Effector memory CD4-positive, alpha-beta T cell (primary cell): ENCODE measurements around the gene SH3RF3.
"Not testable (repeated sequence)": the region's sequence is repeated elsewhere in the genome, so short reads cannot be mapped to it uniquely, and the experiment has no call there.

Experiments used
- DNase-seq, 3 donors: peaks; one replicate each; pipeline ENCODE4 v3.0.0-alpha.2; 2020
- H3K27ac ChIP-seq: 2 replicates; pipeline ENCODE4 v1.7.0; 2013; ENCODE audit warnings: mild to moderate bottlenecking, low read length, moderate library complexity; ENCODE audit not compliant: insufficient read depth, poor library complexity, severe bottlenecking
- H3K27me3 ChIP-seq: replicated peaks from 2 replicates; pipeline ENCODE4 v1.7.0; 2013; ENCODE audit warnings: mild to moderate bottlenecking, low read length; ENCODE audit not compliant: insufficient read depth, control insufficient read depth, poor library complexity, severe bottlenecking
- H3K36me3 ChIP-seq: 2 replicates; pipeline ENCODE4 v1.7.0; 2013; ENCODE audit warnings: mild to moderate bottlenecking, low read length, moderate library complexity; ENCODE audit not compliant: control insufficient read depth, insufficient read depth
- H3K4me1 ChIP-seq: 2 replicates; pipeline ENCODE4 v1.7.0; 2013; ENCODE audit warnings: low read length, mild to moderate bottlenecking; ENCODE audit not compliant: control insufficient read depth, insufficient read depth, poor library complexity, severe bottlenecking
- H3K4me3 ChIP-seq: 2 replicates; pipeline ENCODE4 v1.7.0; 2013; ENCODE audit warnings: low read length, low read depth, mild to moderate bottlenecking; ENCODE audit not compliant: insufficient read depth, poor library complexity, severe bottlenecking
- H3K9me3 ChIP-seq: 2 replicates; pipeline ENCODE4 v1.7.0; 2013; ENCODE audit warnings: mild to moderate bottlenecking, low read length, moderate library complexity; ENCODE audit not compliant: control insufficient read depth

The SH3RF3 gene

GRCh38 chr2:109117181-109117580, 11.8 kb upstream of the SH3RF3 start:
- H3K9me3 ChIP-seq, DNase-seq, H3K4me3 ChIP-seq, H3K4me1 ChIP-seq, H3K36me3 ChIP-seq, H3K27ac ChIP-seq, H3K27me3 ChIP-seq: not testable (repeated sequence)

- Histone ChIP-seq H3K36me3 (no peaks in the 10 kb centered on the region), H3K9me3 (no peaks in the 10 kb centered on the region), H3K27ac (no peak overlapping the region), H3K4me3 (no peak overlapping the region), H3K4me1 (no peaks in the 10 kb centered on the region), H3K27me3 (no peaks in the 10 kb centered on the region)
- no peak for DNase-seq
Observed at GRCh38 chr2:109117780-109118179, 11.2 kb upstream of the SH3RF3 start.

- Histone ChIP-seq H3K27me3 (no peaks in the 10 kb centered on the region), H3K27ac (no peak overlapping the region), H3K9me3 (no peaks in the 10 kb centered on the region), H3K4me3 (no peak overlapping the region), H3K36me3 (no peaks in the 10 kb centered on the region), H3K4me1 (no peaks in the 10 kb centered on the region)
- no peak for DNase-seq
Observed at GRCh38 chr2:109118321-109118720, 10.7 kb upstream of the SH3RF3 start.

GRCh38 chr2:109120166-109120565, 8.8 kb upstream of the SH3RF3 start:
- H3K4me1 ChIP-seq: no peaks in the 10 kb centered on the region
- H3K36me3 ChIP-seq: no peaks in the 10 kb centered on the region
- H3K27ac ChIP-seq: no peak overlapping the region
- no peaks in the 10 kb centered on the region for H3K9me3 ChIP-seq
- H3K4me3 ChIP-seq: no peak overlapping the region
- H3K27me3 ChIP-seq: no peaks in the 10 kb centered on the region
- DNase-seq: no peak

GRCh38 chr2:109120686-109121085, 8.3 kb upstream of the SH3RF3 start:
- H3K27me3 ChIP-seq, H3K27ac ChIP-seq, DNase-seq, H3K4me3 ChIP-seq, H3K36me3 ChIP-seq, H3K4me1 ChIP-seq, H3K9me3 ChIP-seq: not testable (repeated sequence)

GRCh38 chr2:109123586-109124201, 5.3 kb upstream of the SH3RF3 start:
- peaks cover 5% of the 10 kb centered on the region for H3K4me1 ChIP-seq
- H3K9me3 ChIP-seq: no peaks in the 10 kb centered on the region
- no peak overlapping the region for H3K27ac ChIP-seq
- peaks cover 11% of the 10 kb centered on the region for H3K27me3 ChIP-seq
- H3K36me3 ChIP-seq: no peaks in the 10 kb centered on the region
- DNase-seq: no peak
- H3K4me3 ChIP-seq: no peak overlapping the region

GRCh38 chr2:109124982-109125592, 3.9 kb upstream of the SH3RF3 start:
- H3K36me3 ChIP-seq: no peaks in the 10 kb centered on the region
- peaks cover 11% of the 10 kb centered on the region for H3K4me1 ChIP-seq
- H3K4me3 ChIP-seq: no peak overlapping the region
- H3K9me3 ChIP-seq: no peaks in the 10 kb centered on the region
- H3K27ac ChIP-seq: no peak overlapping the region
- peaks cover 11% of the 10 kb centered on the region for H3K27me3 ChIP-seq
- DNase-seq: no peak

GRCh38 chr2:109125593-109126500, 3.2 kb upstream of the SH3RF3 start:
- Histone ChIP-seq H3K4me1 (peaks cover 11% of the 10 kb centered on the region), H3K9me3 (no peaks in the 10 kb centered on the region), H3K4me3 (no peak overlapping the region), H3K27me3 (peaks cover 18% of the 10 kb centered on the region), H3K36me3 (no peaks in the 10 kb centered on the region), H3K27ac (no peak overlapping the region)
- no peak for DNase-seq

- Histone ChIP-seq H3K36me3 (no peaks in the 10 kb centered on the region), H3K27me3 (peaks cover 18% of the 10 kb centered on the region), H3K4me1 (peaks cover 11% of the 10 kb centered on the region), H3K27ac (no peak overlapping the region), H3K4me3 (no peak overlapping the region), H3K9me3 (no peaks in the 10 kb centered on the region)
- no peak for DNase-seq
Observed at GRCh38 chr2:109126501-109126860, 2.5 kb upstream of the SH3RF3 start.

- DNase-seq: no peak
- Histone ChIP-seq H3K4me3 (peak overlapping the region; percentile 64), H3K4me1 (peaks cover 11% of the 10 kb centered on the region), H3K36me3 (no peaks in the 10 kb centered on the region), H3K27me3 (peaks cover 18% of the 10 kb centered on the region), H3K27ac (no peak overlapping the region), H3K9me3 (no peaks in the 10 kb centered on the region)
Observed at GRCh38 chr2:109127556-109127955, 1.4 kb upstream of the SH3RF3 start.
